Measurements from ENCODE around the gene DDX41. TPM values are rescaled to one million over a fixed set of nuclear protein-coding genes. Genes with fewer than 3 reads are reported as not detected.

The DDX41 gene
- total RNA-seq, 1 donor from 2014 or later = 117 TPM

DNA sequence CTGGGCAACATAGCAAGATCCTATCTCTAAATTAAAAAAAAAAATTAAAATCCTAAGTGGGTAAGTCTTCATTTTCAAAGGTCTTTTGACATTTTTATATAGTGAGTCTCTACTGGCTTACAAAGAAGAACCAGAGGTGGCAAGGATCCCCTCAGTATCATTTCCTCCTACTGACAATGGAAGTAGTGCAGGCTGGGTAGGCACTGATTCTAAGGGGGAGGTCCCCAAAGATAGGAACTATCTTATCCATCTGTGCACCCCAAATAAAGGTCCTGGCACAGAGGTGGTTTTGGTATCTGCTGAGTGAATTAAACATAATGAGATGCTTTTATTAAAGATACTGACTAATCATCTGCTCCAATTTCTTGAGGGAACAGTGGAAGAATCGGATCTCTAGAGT lies 33.4 kb upstream of the DDX41 start:
- Histone ChIP-seq H3K4me1 (peaks cover 18 to 53% of the 10 kb centered on the region in 2 donors), H3K4me3 (no peak overlapping the region), H3K27ac (peak overlapping the region; percentile 22 to 30), H3K27me3 (no peaks in the 10 kb centered on the region), H3K36me3 (peaks cover 4 to 14% of the 10 kb centered on the region in 2 donors), H3K9me3 (no peaks in the 10 kb centered on the region)
- TF ChIP-seq, protein P1, sequence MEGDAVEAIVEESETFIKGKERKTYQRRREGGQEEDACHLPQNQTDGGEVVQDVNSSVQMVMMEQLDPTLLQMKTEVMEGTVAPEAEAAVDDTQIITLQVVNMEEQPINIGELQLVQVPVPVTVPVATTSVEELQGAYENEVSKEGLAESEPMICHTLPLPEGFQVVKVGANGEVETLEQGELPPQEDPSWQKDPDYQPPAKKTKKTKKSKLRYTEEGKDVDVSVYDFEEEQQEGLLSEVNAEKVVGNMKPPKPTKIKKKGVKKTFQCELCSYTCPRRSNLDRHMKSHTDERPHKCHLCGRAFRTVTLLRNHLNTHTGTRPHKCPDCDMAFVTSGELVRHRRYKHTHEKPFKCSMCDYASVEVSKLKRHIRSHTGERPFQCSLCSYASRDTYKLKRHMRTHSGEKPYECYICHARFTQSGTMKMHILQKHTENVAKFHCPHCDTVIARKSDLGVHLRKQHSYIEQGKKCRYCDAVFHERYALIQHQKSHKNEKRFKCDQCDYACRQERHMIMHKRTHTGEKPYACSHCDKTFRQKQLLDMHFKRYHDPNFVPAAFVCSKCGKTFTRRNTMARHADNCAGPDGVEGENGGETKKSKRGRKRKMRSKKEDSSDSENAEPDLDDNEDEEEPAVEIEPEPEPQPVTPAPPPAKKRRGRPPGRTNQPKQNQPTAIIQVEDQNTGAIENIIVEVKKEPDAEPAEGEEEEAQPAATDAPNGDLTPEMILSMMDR (IDR thresholded peaks at IDR 0.05) = no peak
- intact Hi-C loops (cut with DNase I) = no loop called here
- DNase-seq (ENCODE audit: low spot score in 2 of 2) = no peak

DNA sequence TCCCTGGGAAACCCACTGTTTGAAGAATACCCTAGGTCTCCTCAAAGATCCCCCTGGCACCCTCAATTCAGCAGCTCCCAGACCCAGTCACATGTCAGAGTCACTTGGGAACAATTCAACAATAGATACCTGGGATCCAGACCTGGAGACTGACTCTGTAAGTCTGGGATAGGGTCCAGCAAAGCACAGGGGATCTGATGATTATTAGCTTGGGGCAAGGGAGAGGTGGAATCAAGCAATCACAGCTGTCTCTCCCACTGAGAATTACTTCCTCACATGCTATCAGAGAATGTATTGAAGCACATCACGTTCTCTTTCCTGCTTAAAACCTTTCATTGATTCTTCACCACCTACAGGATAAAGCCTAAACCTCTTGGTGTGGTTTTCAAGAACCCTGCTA lies 31.7 kb upstream of the DDX41 start:
- intact Hi-C loops (cut with DNase I) = no loop called here
- TF ChIP-seq, protein P1 (IDR thresholded peaks at IDR 0.05) = no peak

DNA sequence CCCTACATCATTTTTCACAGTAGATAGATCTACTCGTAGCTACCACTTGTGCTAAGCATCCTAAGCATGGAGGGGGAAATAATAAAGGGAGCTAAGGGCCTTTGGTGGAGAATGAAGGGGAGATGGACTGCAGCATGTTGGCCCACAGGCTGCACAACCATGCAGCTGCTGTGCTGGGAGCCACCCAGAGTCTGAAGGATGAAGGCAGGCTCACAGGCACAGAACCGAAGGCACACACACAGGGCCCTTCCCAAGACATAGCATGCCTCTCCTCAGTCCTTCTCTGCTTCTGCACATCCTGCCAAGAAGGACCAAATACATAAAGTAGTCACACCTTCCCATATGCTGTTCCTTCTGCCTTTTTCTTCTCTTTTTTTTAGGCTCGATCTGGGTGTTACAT lies 31.0 kb upstream of the DDX41 start:
- no peaks in the 10 kb centered on the region for H3K9me3 ChIP-seq
- H3K27ac ChIP-seq = peak overlapping the region; percentile 63 to 93
- DNase-seq (ENCODE audit: low spot score in 2 of 2) = no peak
- no peak overlapping the region for H3K4me3 ChIP-seq
- H3K27me3 ChIP-seq = no peaks in the 10 kb centered on the region
- TF ChIP-seq, protein P1 (IDR thresholded peaks at IDR 0.05) = no peak
- peaks cover 22 to 67% of the 10 kb centered on the region in 2 donors for H3K4me1 ChIP-seq
- intact Hi-C loops (cut with DNase I) = loop anchor here (2.0 kb wide), 1 partner anchor 51 kb away; the partner anchor contains the start of gene PDLIM7
- peaks cover 4 to 12% of the 10 kb centered on the region in 2 donors for H3K36me3 ChIP-seq

More for the DNA sequence above, 31.7 kb upstream of the DDX41 start:
- no peaks in the 10 kb centered on the region for H3K9me3 ChIP-seq
- H3K36me3 ChIP-seq = peaks cover 4 to 14% of the 10 kb centered on the region in 2 donors
- H3K4me1 ChIP-seq = peaks cover 22 to 65% of the 10 kb centered on the region in 2 donors
- H3K4me3 ChIP-seq = no peak overlapping the region
- no peak for DNase-seq (ENCODE audit: low spot score in 2 of 2)
- H3K27ac ChIP-seq = peak overlapping the region; percentile 63 to 93
- no peaks in the 10 kb centered on the region for H3K27me3 ChIP-seq

DNA sequence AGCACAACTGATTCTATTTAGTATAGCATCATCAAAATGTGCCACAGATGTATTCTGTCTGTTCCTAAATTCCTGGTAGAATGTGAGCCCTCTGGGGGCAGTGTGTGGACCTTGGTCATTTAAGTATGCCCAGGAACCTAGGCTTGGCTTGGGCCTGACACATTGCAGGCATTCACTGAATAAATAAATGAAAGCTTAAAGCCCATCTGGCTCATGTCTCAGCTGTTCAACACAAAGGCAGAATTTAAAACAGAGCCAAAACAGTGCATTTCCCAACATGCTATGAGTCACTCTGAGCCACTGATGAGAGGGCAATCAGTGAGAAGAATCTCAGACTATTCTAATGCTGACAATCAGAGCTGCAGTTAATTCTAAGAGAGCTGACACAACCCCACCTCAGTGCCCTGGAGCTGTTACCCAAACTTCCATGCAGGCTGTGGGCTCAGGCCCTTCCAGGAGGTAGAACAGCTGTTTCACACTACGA lies 29.5 kb upstream of the DDX41 start:
- Histone ChIP-seq H3K4me1 (peaks cover 21 to 58% of the 10 kb centered on the region in 2 donors), H3K9me3 (no peaks in the 10 kb centered on the region), H3K27me3 (no peaks in the 10 kb centered on the region), H3K36me3 (peaks cover 4 to 6% of the 10 kb centered on the region in 2 donors), H3K27ac (peak overlapping the region; percentile 89 to 93), H3K4me3 (peak overlapping the region in 1 of 2 donors; percentile 9)
- TF ChIP-seq, protein P1 (IDR thresholded peaks at IDR 0.05) = no peak
- intact Hi-C loops (cut with DNase I) = loop anchor here (2.0 kb wide), 1 partner anchor 49 kb away; the partner anchor contains the start of gene PDLIM7
- DNase-seq (ENCODE audit: low spot score in 2 of 2) = peak; percentile 31 to 91

DNA sequence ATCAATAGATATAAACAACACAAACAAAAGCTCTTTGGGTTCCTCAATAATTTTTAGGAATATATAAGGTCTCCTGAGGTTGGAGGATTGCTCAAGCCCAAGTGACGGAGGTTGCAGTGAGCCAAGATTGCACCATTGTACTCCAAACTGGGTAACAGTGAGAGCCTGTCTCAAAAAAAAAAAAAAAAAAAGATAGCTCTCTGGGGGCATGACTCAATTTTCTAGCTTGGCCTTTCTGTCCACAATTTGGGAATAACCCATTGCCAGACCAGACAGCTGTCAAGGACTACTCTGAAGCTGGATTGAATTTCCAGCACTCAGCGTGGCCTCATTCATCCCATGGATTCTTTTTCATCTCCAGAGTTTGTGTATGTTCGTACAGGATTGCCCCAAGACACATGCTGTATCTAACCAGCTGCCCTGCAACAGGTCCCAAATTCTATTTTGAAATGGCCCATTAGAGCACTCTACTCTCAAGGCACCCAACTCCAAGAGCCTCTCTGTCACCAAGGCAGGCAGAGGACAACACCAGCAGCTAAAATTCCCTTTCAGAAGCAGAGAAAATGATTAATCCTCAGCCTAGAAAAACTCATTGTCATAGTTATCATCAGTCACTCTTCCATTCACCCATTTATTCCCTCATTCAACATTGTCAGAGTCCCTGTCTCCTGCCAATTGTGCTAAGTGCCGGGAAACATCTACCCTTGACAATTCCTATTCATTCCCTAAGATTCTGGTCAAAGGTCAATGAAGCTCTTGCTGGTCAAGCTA lies 28.9 kb upstream of the DDX41 start:
- Histone ChIP-seq H3K4me3 (peak overlapping the region in 1 of 2 donors; percentile 9), H3K36me3 (peaks cover 1 to 3% of the 10 kb centered on the region in 2 donors), H3K27ac (peak overlapping the region; percentile 89 to 93), H3K9me3 (no peaks in the 10 kb centered on the region), H3K27me3 (no peaks in the 10 kb centered on the region), H3K4me1 (peaks cover 21 to 55% of the 10 kb centered on the region in 2 donors)
- TF ChIP-seq, protein P1 (IDR thresholded peaks at IDR 0.05) = no peak
- intact Hi-C loops (cut with DNase I) = loop anchor here (2.0 kb wide), 1 partner anchor 49 kb away; the partner anchor contains the start of gene PDLIM7
- DNase-seq (ENCODE audit: low spot score in 2 of 2) = peak; percentile 61 to 94
